Uterus (tissue), 4 donors: Measurements from ENCODE around the gene KIF20B. TPM values are rescaled to one million over a fixed set of nuclear protein-coding genes. Genes with fewer than 3 reads are reported as not detected.

ENCODE experiments used
- DNase-seq, 2 donors: peaks; one replicate each; pipeline ENCODE4 v3.0.0-alpha.2; 2019 to 2020
- H3K27ac ChIP-seq, 2 donors: fragments of 200-600 bp; sonication (generic); 1 replicate in 1 of 2; 2 replicates in 1 of 2; pipeline ENCODE4 v1.5.1; 2016 to 2018
- H3K27me3 ChIP-seq, 2 donors: fragments of 200-600 bp; sonication (generic); one replicate each; pipeline ENCODE4 v1.5.1; 2018 to 2019; ENCODE audit warnings: control low read depth in 1 of 2
- H3K36me3 ChIP-seq, 2 donors: fragments of 200-600 bp; sonication (generic); one replicate each; pipeline ENCODE4 v1.5.1; 2019; ENCODE audit warnings: control low read depth in 1 of 2
- H3K4me1 ChIP-seq, 2 donors: fragments of 200-600 bp; sonication (generic); one replicate each; pipeline ENCODE4 v1.5.1; 2018 to 2019; ENCODE audit warnings: control low read depth in 1 of 2
- H3K4me3 ChIP-seq, 2 donors: fragments of 200-600 bp; sonication (generic); 1 replicate in 1 of 2; 2 replicates in 1 of 2; pipeline ENCODE4 v1.5.1; 2018 to 2019; ENCODE audit warnings: mild to moderate bottlenecking in 1 of 2
- H3K9me3 ChIP-seq, 2 donors: fragments of 200-600 bp; sonication (generic); one replicate each; pipeline ENCODE4 v1.5.1; 2019; ENCODE audit warnings: control low read depth in 1 of 2
- POLR2A ChIP-seq, 2 donors: fragments of 450-650 bp; IDR thresholded peaks; one replicate each; pipeline ENCODE4 v1.6.1; 2016; ENCODE audit warnings: antibody characterized with exemption in 2 of 2, mild to moderate bottlenecking in 1 of 2, moderate library complexity in 1 of 2
- intact Hi-C: fragments of 100-400 bp; cut with DNase I; formaldehyde crosslinking; loops from one replicate; pipeline ENCODE4 v1.15.1; 2023; ENCODE audit warnings: low total_unique reads
- total RNA-seq, 4 donors: library from RNA; depleted of rRNA in 3 of 4; stranded (reverse); fragments of >200 nt in 3 of 4; gene quantifications; one replicate each; pipeline versions ENCODE4 v1.1.0 to v1.2.4, GENCODE V29; 2014 to 2023
- TF ChIP-seq, protein P1 (sequence below), 4 experiments: fragments of 200-600 bp in 2 of 4; fragments of 450-650 bp in 2 of 4; sonication (generic) in 2 of 4; IDR thresholded peaks; one replicate each; pipeline ENCODE4 v1.5.1; 2016 to 2019; ENCODE audit warnings: antibody characterized with exemption in 4 of 4, mild to moderate bottlenecking in 2 of 4, moderate library complexity in 1 of 4
- donor health status: DM: yes; HTN: yes; CAD: no.

The KIF20B gene
- total RNA-seq, 4 donors from 2014 or later = 0.77 to 19.4 (median 6.3) TPM

DNA sequence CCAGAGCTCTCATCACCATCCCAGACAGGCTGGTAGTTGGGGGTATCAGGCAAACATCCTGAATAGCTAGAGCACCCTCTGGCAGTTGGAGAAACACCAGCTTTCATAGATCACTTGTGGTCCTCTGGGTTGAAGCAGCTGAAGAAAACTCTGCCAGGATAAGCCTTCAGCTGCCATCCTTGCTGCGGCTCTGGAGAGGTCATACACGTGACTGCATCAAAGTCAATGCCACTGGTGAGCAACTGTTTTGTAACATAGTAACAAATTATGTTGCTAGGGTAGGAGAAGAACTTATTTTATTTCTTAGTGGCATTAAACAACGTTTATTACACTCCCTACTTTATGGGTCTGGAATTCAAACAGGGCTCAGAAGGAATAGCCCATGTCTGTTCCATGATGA lies 37.2 kb upstream of the KIF20B start:
- DNase-seq = no peak
- Histone ChIP-seq H3K36me3 (no peaks in the 10 kb centered on the region), H3K27me3 (no peaks in the 10 kb centered on the region), H3K27ac (no peak overlapping the region), H3K4me3 (no peak overlapping the region), H3K9me3 (no peaks in the 10 kb centered on the region), H3K4me1 (no peaks in the 10 kb centered on the region)
- TF ChIP-seq POLR2A (IDR thresholded peaks at IDR 0.05) = no peak
- TF ChIP-seq, protein P1, sequence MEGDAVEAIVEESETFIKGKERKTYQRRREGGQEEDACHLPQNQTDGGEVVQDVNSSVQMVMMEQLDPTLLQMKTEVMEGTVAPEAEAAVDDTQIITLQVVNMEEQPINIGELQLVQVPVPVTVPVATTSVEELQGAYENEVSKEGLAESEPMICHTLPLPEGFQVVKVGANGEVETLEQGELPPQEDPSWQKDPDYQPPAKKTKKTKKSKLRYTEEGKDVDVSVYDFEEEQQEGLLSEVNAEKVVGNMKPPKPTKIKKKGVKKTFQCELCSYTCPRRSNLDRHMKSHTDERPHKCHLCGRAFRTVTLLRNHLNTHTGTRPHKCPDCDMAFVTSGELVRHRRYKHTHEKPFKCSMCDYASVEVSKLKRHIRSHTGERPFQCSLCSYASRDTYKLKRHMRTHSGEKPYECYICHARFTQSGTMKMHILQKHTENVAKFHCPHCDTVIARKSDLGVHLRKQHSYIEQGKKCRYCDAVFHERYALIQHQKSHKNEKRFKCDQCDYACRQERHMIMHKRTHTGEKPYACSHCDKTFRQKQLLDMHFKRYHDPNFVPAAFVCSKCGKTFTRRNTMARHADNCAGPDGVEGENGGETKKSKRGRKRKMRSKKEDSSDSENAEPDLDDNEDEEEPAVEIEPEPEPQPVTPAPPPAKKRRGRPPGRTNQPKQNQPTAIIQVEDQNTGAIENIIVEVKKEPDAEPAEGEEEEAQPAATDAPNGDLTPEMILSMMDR (IDR thresholded peaks at IDR 0.05) = no peak
- intact Hi-C loops = no loop called here

DNA sequence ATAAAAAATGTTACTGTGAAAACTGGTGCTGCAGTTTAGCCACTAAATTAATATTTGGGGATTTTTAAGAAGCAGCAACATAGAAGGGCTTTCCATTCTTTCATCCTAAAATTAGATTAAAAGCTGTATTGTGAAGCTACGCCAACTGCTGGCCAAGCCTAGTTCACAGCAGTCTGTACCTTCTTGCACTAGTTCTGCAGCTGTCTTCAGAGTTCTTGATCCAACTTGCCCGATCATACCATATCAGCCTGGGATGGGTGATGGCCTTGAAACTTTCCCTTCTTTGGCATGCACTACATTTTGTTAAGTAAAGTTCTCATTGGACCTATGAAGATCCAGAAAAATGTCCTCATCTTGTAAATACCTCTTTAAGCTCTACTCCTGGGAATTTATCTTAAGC lies 36.1 kb upstream of the KIF20B start:
- Histone ChIP-seq H3K27ac (no peak overlapping the region), H3K27me3 (no peaks in the 10 kb centered on the region), H3K9me3 (no peaks in the 10 kb centered on the region), H3K4me3 (no peak overlapping the region), H3K4me1 (no peaks in the 10 kb centered on the region), H3K36me3 (no peaks in the 10 kb centered on the region)
- TF ChIP-seq, protein P1 (IDR thresholded peaks at IDR 0.05) = no peak
- no peak for TF ChIP-seq POLR2A (IDR thresholded peaks at IDR 0.05)
- DNase-seq = no peak
- intact Hi-C loops = no loop called here

DNA sequence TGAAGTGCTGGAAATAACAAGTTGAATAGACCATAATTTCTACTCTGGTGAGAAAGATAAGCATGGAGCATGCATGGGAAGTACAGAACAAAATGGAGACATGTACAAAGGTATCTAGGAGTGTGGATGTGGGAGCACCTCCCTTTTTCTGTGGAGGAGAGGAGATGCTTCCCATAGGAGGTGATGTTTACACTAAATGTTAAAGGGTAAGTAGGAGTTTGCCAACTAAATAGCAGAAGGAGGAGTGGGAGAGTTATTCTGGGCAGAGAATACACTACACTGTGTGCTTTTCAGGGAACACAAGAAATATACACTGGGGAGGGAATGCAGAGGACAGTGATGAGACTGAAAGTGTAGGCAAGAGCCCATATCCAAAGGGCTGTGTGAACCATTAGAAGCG lies 35.3 kb upstream of the KIF20B start:
- DNase-seq = no peak
- intact Hi-C loops = no loop called here
- Histone ChIP-seq H3K27me3 (no peaks in the 10 kb centered on the region), H3K4me1 (no peaks in the 10 kb centered on the region), H3K9me3 (no peaks in the 10 kb centered on the region), H3K36me3 (no peaks in the 10 kb centered on the region), H3K4me3 (no peak overlapping the region), H3K27ac (no peak overlapping the region)
- TF ChIP-seq, protein P1 (IDR thresholded peaks at IDR 0.05) = no peak
- TF ChIP-seq POLR2A (IDR thresholded peaks at IDR 0.05) = no peak

DNA sequence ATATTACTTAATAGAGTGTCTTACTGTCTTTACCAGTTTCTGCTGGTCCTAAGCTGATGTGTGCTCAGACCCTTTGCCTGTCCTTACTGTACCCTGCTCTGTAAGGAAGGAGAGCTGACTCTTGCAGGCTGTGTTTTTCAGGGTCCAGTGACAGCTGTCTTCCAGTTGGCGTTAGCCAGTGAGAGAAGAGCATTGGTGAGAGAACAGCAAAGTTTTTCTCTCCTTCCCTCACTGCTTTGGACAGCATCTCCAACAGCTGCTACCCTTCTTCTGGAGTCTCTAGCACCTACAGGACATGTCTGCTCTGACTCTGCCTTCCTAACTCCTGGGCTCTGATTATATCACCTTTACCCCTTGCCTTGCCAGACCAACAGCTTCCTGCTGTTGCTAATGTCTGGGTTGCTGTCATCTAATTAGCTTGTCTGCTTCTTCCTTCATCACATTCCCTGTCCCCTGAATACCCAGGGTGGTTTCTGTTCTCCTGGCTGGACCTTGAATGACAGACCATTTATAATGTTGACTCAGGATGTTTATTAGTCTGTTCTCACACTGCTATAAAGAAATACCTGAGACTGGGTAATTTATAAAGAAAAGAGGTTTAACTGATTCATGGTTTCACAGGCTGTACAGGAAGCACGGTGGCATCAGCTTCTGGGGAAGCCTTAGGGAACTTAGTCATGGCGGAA lies 32.9 kb upstream of the KIF20B start:
- intact Hi-C loops = no loop called here
- Histone ChIP-seq H3K27ac (no peak overlapping the region), H3K36me3 (no peaks in the 10 kb centered on the region), H3K27me3 (no peaks in the 10 kb centered on the region), H3K4me3 (no peak overlapping the region), H3K4me1 (no peaks in the 10 kb centered on the region), H3K9me3 (no peaks in the 10 kb centered on the region)
- no peak for DNase-seq
- TF ChIP-seq, protein P1 (IDR thresholded peaks at IDR 0.05) = no peak
- TF ChIP-seq POLR2A (IDR thresholded peaks at IDR 0.05) = no peak

DNA sequence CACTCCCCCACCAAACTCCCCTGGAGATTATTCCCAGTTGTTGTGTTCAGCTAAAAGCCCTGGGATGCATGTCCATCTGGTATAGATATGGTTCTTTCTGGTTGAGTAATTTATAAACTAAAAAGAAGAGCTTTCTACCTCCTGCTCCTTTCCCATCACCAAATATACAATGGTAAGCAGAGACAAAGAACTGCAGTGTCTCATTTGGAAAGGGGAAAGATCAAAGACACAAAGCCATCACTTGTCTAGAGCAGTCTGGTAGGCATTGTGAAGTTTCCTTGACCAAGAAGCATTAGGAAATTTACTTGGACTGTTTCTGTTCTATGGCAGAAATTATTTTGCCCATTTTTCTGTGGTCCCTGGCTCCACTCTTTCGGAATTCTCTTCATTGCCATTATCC lies 31.4 kb upstream of the KIF20B start:
- intact Hi-C loops = no loop called here
- Histone ChIP-seq H3K27ac (no peak overlapping the region), H3K4me1 (no peaks in the 10 kb centered on the region)

More for the DNA sequence above, 31.4 kb upstream of the KIF20B start:
- Histone ChIP-seq H3K36me3 (no peaks in the 10 kb centered on the region), H3K9me3 (no peaks in the 10 kb centered on the region), H3K27me3 (no peaks in the 10 kb centered on the region), H3K4me3 (no peak overlapping the region)
- TF ChIP-seq, protein P1 (IDR thresholded peaks at IDR 0.05) = no peak
- TF ChIP-seq POLR2A (IDR thresholded peaks at IDR 0.05) = no peak
- DNase-seq = no peak
